ENCODE results near the gene PKP4.

Gene PKP4

DNA sequence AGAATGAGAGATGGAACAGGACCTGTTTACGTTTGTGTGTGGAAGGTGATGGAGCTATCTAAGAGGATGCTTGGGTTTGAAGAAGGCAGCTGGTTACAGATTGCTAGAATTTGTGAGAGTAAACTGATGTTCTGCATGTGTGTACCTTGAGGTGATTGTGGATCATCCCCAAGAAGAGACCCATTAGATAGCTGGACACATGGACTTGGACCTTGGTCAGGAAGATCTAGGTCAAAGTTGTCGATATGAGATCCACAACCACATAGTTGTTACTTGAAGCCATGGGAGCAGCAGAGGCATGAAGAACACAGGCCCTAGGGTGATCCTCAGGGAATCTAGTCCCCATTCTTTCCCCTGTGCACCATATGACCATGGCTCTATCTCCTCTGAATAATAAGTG is 101.0 kb downstream of the PKP4 start:
- FAIRE-seq = no peak

DNA sequence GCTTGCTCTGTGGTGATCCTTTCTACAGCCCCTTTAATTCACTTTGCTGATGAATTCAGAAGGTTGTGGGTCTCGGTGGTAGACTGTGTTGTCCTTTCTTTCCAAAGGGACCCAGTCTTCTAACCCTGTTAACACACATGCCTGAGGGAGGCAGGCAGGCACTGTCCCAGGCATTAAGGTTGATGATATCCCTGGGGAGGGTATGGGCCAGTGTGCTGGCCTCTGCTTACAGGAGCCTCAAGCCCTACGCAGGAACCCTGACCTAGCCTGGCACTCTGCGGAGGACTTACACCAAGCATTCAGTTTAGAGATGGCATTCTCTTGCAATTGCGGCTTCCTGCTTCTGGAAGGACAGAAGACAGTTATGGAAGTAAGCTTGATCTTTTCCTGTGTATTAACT is 102.5 kb downstream of the PKP4 start:
- TF ChIP-seq POLR2A (IDR thresholded peaks at IDR 0.05; ENCODE audit: low read depth, low read length) = no peak
- DNase-seq (ENCODE audit: insufficient read length, low spot score) = no peak
- no peak for FAIRE-seq

More for the DNA sequence above, 101.0 kb downstream of the PKP4 start:
- DNase-seq (ENCODE audit: insufficient read length, low spot score) = no peak
- TF ChIP-seq POLR2A (IDR thresholded peaks at IDR 0.05; ENCODE audit: low read depth, low read length) = no peak

DNA sequence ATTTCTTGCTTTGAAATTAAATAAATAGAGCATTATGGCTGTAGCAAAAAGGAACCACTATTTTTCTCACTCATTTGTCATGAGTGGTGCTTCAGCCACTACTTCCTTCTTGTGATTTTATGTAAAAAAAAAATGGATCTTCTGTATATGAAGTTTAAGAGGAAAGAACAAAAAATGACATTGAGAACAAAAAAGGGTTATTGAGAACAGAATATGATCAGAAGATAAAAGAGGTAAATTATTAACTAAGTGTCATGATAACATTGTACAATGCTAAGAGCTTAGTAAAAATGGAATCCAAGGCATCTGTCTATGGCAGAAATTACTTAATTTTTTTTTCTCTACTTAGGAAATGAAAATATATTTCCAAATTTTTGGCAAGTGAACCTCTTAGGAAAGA is 103.5 kb downstream of the PKP4 start:
- FAIRE-seq = no peak
- no peak for DNase-seq (ENCODE audit: insufficient read length, low spot score)
- no peak for TF ChIP-seq POLR2A (IDR thresholded peaks at IDR 0.05; ENCODE audit: low read depth, low read length)

DNA sequence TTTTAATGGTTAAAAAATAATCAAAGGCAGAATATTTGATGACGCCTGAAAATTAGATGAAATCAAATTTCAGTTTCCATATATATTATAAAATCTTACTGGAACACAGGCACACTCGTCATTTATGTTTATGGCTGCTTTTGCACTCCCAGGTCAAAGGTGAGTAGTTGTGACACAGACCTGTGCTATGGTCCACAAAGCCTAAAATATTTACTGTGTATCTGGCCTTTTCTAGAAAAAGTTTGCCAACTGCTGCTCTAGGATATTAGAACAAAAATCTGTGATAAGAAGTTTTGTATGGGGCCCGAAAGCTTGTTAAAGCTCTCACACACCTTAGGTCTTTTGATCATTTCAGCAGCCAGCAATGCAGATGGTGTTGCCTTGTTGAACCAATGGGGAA is 104.3 kb downstream of the PKP4 start:
- DNase-seq (ENCODE audit: insufficient read length, low spot score) (no peak), FAIRE-seq (no peak)
- no peak for TF ChIP-seq POLR2A (IDR thresholded peaks at IDR 0.05; ENCODE audit: low read depth, low read length)

DNA sequence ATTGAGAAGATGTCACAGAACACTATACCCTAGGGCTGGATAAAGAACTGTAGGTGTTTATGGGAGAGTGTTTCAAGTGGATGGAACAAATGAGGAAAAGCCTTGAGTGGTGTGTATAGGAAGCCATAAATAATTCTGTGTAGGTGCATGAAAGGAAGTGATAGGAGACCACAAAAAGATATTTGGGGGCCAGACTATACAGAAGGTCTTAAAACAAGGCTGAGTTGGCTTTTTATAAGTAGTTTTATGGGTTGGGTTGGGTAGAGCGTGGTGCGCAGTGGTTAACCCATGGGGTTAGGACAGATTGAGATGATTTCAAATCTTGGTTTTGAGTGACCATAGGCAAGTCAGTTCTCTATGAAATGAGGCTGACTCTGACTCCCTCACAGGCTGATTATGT is 110.5 kb downstream of the PKP4 start:
- FAIRE-seq (no peak), DNase-seq (ENCODE audit: insufficient read length, low spot score) (no peak)
- TF ChIP-seq POLR2A (IDR thresholded peaks at IDR 0.05; ENCODE audit: low read depth, low read length) = no peak

DNA sequence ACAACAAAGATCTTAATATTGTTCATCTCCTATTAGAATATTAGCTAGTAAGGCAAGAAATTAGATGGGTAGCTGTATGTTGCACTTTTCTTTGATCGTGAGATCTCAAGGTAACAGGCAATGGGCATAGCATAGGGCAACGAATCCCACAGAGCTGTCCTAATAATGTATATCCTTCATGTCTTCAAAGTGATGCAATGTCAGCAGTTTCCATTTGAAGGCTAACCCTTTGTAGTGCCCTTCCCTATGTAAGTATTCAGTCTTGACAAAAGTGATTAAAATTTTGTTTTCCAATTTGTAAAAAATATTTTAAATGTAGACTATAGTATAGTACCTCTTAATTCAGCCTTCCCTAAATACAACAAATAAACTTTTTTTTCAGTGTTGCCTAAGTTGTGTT is 112.5 kb downstream of the PKP4 start:
- TF ChIP-seq POLR2A (IDR thresholded peaks at IDR 0.05; ENCODE audit: low read depth, low read length) = no peak
- DNase-seq (ENCODE audit: insufficient read length, low spot score) (no peak), FAIRE-seq (no peak)

DNA sequence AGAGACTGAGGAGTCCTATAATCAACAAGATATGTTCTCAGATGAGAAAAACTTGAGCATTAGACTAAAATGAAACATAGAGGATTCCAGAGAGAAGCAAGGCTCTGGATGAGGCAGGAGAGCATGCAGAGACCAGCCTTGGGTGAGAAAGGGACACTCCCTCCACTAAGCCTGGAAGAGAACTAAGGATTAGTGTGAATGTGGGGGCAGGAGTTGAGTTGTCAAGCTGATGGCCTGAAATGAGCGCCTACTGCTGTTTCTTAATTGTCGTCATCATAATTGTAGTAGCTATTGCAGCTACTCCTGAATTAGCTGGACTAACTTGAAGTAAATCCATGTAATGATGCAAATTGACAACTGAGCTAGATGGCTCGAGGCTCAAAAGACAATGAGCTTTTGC is 114.1 kb downstream of the PKP4 start:
- DNase-seq (ENCODE audit: insufficient read length, low spot score) (no peak), FAIRE-seq (no peak)
- no peak for TF ChIP-seq POLR2A (IDR thresholded peaks at IDR 0.05; ENCODE audit: low read depth, low read length)

DNA sequence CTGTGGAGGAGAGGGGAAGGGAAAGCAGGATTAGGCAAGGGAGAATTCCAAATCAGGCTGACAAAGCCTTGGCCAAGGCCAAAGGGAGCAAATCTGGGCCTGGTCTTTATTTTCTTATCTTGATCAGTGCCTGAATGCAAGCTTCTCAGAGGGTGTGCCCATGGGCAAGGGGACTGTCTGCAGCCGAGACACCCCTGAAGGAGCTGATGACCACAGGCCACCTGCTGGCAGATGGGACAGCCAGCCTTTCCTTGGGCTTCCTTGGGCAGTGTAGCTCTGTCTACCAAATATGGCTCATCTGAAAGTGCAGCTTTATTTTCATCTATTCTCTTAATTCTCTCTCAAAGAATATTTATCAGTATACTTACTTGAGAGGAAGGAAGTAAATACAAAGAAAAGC is 117.0 kb downstream of the PKP4 start:
- TF ChIP-seq POLR2A (IDR thresholded peaks at IDR 0.05; ENCODE audit: low read depth, low read length) = no peak
- FAIRE-seq = no peak
- no peak for DNase-seq (ENCODE audit: insufficient read length, low spot score)

DNA sequence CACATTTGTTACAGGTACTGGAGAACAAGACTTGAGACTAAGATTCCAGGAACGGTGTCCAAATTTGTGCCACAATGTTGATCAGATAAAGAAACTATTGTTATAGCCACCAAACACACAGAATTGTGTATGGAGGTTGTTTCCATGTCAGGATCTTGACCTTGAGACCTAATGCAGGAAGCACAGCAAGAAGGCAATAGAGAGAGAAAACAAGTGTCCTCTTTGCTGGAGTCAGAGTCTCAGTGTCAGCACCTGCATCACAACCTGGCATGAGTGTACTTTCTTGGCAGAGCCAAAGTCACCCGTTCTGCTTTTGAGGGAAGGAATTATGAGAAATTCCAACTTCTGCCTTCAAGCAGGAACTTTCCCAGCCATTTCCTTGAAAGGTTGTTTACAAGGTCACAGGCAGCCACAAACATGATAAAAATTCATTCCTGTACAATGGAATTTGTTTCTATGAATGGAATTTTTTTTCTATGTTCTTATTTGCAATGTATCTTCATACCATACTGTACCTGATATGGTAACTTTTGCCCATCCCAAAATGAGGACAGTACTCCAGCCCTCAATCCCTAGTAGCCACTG is 118.4 kb downstream of the PKP4 start:
- TF ChIP-seq POLR2A (IDR thresholded peaks at IDR 0.05; ENCODE audit: low read depth, low read length) = no peak
- FAIRE-seq = peak; percentile 11
- DNase-seq (ENCODE audit: insufficient read length, low spot score) = no peak

DNA sequence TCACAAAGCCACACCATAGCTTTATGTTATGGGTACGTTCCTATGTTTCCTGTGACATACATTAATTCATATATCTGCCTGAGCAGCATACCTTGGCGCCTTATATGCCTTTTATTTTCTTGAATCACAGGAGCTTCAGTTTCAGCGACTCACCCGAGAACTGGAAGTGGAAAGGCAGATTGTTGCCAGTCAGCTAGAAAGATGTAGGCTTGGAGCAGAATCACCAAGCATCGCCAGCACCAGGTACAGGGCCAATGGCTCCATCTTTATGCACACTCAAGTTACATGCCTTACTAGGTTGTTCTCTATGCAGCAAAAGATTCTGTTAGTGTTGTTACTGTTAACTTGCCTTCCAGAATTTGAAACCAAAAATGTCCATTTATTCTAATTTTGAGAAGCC is 120.4 kb downstream of the PKP4 start:
- FAIRE-seq (no peak), DNase-seq (ENCODE audit: insufficient read length, low spot score) (no peak)
- no peak for TF ChIP-seq POLR2A (IDR thresholded peaks at IDR 0.05; ENCODE audit: low read depth, low read length)

DNA sequence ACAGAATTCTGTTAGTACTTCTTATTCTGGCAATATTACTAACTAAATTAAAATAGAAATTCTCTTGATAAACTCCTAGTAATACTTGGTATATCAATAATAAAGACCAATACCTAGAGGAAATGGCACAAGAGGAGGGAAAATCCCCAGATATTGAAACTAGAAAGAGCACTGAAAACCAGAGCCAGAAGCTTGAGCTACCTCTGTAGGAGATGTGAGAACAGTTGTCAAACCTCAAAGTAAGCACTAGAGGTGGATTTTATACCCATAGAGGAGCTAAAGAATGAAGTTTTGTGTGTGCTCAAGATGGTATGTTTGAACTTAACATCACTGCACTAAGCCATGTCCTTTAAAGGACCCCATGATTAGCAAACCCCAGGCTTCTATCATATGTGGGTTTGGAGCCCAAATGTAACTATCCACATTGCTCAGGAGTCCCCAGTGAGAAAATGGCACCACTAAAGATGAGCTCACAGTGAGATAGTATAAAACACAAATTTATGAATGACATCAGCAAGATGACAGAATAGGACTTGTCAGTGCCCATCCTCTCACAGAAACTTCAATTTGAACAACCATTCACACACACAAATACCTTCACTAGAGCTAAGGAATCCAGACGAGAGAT is 122.1 kb downstream of the PKP4 start:
- FAIRE-seq (no peak), DNase-seq (ENCODE audit: insufficient read length, low spot score) (no peak)
- no peak for TF ChIP-seq POLR2A (IDR thresholded peaks at IDR 0.05; ENCODE audit: low read depth, low read length)

DNA sequence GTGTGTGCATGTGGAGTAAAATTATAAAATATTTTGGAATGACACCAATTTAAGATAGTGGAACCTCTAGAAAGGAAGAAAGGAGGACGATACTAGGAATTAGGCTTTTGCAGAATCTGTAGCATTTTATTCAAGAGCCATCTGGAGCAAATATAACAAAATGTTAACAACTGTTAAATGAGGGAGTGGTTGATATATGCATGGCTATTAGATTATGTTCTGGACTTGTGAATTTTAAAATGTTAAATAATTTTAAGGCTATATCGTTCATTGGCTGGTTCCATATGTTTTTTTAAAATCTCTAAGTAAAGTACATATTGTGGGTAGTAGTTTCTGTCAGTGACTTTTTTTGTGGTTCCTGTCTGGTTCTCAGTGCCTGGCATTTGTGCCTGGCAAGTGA is 123.2 kb downstream of the PKP4 start:
- FAIRE-seq (no peak), DNase-seq (ENCODE audit: insufficient read length, low spot score) (no peak)

DNA sequence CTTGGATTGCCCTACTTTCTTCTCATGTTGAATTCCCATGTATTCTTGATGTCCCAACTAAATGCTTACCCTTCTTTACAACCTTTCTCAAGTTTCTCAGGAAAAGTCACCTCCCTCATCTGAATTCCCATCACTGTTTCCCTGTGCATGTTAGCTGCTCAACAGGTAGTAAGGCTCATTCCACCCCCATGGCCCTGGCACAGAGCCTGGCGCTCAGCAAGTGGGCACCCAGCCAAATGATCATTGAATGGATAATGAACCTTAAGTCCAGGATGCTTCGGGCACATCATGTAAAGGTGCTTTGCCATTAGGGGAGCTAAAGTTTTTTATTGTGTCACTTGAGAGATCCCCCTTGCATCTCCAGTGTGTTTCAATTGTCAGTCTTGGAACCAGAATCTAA is 124.0 kb downstream of the PKP4 start:
- DNase-seq (ENCODE audit: insufficient read length, low spot score) (no peak), FAIRE-seq (peak; percentile 45)
- no peak for TF ChIP-seq POLR2A (IDR thresholded peaks at IDR 0.05; ENCODE audit: low read depth, low read length)

More for the DNA sequence above, 123.2 kb downstream of the PKP4 start:
- no peak for TF ChIP-seq POLR2A (IDR thresholded peaks at IDR 0.05; ENCODE audit: low read depth, low read length)

DNA sequence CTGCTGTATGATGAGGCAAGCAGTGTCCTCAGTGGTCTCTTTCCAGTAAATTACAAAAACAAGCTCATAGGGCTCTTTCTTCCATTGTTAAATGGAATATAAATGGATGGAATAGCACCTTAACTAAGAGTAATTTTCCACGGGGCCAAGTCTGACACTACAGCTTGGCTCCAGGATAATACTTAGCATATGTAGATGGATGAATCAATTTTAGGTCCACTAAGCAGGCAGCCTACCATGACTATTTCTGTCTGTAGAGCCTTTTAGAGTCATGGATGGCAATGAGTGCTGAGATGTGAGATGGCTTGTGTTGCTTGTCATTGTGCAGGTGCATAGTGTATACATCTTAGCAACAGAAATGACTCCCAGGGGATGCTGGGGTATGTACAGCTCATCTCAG is 125.9 kb downstream of the PKP4 start:
- no peak for TF ChIP-seq POLR2A (IDR thresholded peaks at IDR 0.05; ENCODE audit: low read depth, low read length)
- no peak for FAIRE-seq

DNA sequence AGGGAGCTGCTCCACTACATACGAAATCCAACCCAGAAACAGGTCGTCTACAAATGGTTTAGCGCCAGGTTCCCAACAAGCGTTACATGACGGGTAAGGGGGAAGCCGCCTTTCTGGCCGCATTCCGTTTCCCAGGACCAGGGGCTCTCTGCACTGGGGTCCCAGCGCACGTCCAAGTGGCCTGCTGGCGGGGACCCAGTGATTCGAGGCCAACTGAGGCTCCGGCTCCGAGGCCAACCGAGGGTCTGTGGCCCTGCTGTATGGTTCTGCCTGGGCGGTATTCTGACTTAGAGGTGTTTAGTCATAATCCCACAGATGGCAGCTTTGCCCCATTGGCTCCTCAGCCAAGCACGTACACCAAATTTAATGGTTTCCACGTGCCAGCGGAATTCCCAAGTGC is 127.2 kb downstream of the PKP4 start:
- no peak for TF ChIP-seq POLR2A (IDR thresholded peaks at IDR 0.05; ENCODE audit: low read depth, low read length)
- DNase-seq (ENCODE audit: insufficient read length, low spot score) (no peak), FAIRE-seq (no peak)

More for the DNA sequence above, 125.9 kb downstream of the PKP4 start:
- DNase-seq (ENCODE audit: insufficient read length, low spot score) = no peak

Measured in H54 (cell line).